ENCODE measurements around the gene SPATA25.

GRCh38 chr20:45841407-45842129 is 45.9 kb downstream of the SPATA25 start:
- TF ChIP-seq EZH2 (IDR thresholded peaks at IDR 0.05; ENCODE audit: borderline replicate concordance, insufficient read depth, low read length, poor library complexity, severe bottlenecking) = no peak
- no peak for TF ChIP-seq RAD21 (conservative IDR thresholded peaks at IDR 0.05)
- no peak for TF ChIP-seq TAF1 (IDR thresholded peaks at IDR 0.05; ENCODE audit: low read depth)

All from neural cell (in vitro differentiated cells).